Fibroblast of peridontal ligament (primary cell): ENCODE data around the gene SMYD3.
"Not testable (repeated sequence)": the region's sequence is repeated elsewhere in the genome, so short reads cannot be mapped to it uniquely, and the experiment has no call there.

ENCODE experiments used
- DNase-seq: peaks from one replicate; pipeline ENCODE4 v3.0.0-alpha.2; 2010; ENCODE audit errors: extremely low read depth

The SMYD3 gene

DNA sequence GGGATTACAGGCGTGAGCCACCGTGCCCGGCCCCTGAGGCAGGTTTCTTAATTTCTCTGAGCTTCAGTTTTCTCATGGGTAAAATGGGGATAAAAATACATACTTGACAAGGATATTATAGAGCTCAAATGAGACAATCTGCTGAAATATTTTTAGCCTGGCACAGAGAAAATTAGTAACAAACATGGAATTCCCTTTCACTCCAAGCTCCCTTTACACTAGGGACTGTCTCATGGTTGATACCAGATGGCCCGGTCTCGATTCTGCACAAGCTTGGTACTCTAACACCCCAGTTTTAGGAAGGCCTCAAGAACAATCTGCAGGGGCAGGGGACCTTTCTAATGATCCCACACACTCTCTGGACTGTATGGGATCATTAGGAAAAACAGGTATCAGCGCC lies 671.7 kb downstream of the SMYD3 start:
- DNase-seq, result peak; percentile 55

DNA sequence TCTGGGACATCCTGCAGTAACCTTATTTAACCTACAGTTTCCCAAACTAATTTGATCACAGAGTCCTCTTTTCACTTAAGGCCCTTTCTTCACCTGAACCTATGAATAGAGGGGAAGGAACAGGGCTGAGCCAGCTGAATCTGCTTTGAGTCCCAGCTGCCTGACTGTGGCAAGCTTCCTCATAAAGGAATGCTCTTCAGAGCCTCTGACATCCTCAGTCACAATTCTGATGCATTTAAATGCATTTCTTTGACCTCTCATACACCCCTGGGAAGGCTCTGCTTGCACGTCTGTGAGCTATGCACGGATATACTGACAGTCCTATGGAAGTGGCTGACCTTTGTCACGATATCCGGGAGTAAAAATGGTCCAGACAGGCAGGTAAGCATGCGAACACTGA lies 673.1 kb downstream of the SMYD3 start:
- no peak for DNase-seq

DNA sequence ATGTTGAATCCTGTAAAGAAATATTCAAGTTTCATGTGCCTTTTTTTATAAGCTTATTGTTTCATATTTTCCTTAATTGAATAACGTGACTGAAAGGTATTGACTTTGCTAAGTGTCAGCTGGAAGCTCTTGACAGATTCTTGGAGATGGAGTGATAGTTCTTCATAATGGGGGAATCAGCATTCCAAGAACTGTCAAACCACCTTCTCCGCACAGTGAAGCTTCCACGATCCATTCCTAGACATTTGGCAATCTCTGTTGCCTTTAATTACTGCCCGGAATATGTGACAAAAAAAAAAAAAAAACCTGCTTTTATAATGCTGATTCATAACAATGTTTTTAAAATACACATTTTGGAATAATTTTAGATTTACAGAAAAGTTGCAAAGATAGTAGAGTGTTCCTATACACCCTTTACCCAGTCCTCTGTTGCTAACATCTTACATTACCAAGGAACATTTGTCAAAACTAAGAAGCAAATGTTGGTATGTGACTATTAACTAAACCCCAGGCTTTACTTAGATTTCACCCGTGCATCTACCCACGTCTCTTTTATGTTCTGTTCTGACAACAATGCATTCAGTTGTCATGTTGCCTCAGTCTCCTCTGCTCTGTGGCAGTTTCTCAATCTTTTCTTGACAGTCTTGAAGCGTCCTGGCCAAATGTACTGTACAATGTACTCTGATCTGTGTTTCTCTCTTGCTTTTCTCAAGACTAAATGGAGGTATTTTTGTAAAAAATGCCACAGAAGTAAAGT lies 674.1 kb downstream of the SMYD3 start:
- no peak for DNase-seq

DNA sequence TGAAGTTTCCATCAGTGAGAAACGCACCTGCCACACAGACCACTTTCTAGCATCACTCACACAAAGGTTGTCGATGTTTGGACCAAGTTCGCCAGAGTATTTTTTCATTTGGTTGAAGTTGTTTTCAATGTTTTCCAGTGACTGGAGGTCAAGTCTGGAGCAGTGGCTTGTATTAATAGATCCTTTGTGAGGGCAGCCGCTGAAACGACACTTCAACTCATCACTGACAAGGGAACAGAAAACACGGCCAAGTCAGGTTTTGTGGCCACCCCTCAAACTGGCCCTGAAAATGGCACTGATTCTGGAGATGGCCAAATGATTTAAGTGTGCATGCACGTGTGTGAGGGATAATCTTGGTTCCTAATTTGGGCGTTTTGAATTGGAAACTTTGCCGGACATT lies 675.6 kb downstream of the SMYD3 start:
- no peak for DNase-seq

DNA sequence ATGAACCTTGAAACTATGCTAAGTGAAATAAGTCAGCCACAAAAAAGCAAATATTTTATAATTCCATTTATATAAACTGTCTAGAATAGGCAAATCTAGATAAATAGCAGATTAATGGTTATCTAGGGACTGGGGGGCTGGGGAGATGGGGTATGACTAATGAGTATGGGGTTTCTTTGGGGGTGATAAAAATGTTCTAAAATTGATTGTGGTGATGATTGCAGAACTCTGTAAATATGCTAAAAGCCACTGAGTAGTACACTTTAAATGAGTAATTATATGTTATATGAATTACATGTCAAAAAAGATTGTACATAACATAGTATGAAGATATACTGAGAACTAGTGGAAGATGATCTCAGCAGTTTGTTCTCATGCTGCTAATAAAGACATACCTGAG lies 677.3 kb downstream of the SMYD3 start:
- no peak for DNase-seq

DNA sequence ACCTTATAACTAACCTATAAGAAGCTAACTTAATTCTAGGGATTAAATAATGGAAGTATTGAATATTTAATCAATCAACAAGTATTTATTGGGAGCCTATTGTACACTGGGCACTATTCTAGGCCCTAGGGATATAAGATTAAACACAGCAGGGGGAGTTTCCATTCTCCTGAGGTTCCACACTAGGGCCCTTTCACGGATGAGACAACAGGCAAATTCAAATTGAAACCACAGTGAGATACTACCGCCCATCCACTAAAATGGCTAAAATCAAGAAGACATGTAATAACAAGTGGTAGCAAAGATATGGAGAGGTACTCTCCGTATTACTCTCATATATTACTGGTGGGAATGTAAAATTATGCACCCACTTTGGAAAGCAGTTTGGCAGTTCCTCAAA lies 677.9 kb downstream of the SMYD3 start:
- DNase-seq, result no peak

DNA sequence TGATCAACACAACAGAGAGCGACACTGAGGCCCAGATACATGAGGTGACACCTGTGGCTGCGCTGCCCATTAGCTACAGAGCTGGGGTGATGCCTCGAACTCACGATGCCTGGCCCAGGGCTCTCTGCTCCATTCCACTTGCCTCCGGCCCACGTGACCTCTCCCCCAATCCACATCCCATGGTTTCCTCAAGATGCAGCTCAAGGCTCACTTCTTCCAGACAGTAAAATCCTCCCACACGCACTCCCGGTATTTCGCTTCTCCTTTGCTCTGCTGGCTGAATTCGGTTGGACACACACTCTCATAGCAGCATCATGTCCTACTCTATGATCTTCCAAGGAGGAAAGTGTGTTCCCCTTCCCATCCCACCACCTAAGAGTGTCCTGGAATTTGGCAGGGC lies 679.8 kb downstream of the SMYD3 start:
- no peak for DNase-seq

DNA sequence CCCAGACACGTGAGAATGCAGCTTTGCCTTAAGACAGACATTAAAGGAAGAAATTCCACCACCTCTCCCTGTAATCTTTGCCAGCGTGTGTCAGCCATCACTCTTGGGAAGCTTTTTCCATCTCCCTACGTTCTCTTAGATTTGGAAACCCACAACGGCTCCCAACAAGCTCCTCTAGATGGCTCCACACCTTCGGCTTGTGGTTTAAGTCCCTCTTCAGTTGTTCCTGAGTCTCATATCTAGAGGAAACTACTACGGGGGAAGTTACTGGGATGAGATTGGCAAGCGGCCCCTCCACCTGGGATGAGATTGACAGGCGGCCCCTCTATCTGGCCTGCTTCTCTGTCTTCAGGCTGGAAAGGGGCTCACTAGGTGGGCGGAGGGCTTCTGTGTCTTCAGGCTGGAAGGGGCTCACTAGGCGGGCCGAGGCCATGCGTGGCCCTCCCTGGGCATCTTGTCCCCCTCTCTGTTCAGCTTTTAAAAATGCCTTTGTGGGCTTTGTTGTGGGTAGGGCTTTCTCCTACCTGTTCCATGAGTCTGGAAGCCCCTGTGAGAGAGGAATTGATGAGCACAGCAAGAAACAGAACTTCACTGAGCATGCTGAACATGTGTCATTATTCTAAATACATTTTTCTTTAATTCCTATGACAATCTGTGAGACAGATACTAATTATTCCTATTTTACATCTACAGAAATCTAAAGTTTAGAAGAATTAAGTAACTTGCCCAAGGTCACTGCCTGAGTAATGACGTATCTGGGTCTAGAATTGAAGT lies 681.8 kb downstream of the SMYD3 start:
- DNase-seq, result peak; percentile 56

DNA sequence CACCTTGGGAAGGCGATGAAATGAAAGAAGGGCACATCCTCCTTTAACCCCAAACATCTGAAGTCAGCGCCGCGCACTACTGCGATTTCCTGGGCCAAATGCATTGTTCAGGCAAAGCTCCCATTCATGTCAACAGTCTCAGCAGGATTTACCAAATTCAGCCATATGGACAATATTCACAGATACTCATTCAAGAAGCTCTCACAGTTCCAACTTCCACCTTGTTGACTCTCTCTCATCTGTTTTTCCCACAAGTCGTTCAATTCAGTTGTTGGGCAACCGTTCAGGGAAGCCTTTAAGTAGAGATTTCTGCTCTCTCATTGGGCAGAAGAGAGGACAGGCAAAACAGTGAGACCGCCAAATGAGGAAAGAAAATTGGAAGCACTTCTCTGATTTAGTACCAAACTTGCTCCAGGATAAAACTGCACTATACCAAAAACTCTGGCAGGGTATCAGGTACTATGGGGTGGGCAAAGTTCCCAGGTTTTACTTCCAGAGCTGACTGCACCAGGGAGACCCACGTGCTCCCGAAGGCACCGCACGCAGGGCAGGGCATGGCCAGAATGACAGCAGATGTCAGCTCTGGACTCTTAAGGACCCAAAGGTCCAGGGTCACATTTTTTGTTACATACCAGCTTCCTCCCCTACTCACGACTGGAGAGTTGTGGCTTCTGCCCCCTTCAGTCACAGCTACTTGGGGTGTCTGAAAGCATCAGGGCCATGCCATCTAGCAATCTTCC lies 683.5 kb downstream of the SMYD3 start:
- no peak for DNase-seq

DNA sequence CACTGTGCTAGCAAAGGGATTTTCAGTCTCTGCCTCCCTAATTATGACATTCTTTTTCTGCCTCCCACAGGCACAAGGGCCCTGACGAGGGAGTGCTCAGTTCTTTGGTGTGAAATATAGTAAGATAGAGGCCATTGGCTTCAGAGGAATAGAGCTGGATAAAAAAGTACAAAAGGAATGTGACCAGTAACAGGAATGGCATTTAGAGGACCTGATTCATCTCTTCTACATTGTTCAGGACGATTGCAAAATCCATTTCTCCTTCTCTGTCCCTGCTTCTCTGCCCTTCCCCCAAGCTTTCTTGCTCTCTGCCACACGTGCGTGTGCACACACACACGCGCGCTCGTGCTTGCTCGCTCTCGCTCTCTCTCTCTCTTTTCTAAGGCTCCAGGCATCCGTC lies 684.1 kb downstream of the SMYD3 start:
- peak; percentile 90 for DNase-seq

DNA sequence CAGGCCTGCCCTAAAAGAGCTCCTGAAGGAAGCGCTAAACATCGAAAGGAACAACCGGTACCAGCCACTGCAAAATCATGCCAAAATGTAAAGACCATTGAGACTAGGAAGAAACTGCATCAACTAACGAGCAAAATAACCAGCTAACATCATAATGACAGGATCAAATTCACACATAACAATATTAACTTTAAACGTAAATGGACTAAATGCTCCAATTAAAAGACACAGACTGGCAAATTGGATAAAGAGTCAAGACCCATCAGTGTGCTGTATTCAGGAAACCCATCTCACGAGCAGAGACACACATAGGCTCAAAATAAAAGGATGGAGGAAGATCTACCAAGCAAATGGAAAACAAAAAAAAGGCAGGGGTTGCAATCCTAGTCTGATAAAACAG lies 688.7 kb downstream of the SMYD3 start:
- not testable (repeated sequence) for DNase-seq

DNA sequence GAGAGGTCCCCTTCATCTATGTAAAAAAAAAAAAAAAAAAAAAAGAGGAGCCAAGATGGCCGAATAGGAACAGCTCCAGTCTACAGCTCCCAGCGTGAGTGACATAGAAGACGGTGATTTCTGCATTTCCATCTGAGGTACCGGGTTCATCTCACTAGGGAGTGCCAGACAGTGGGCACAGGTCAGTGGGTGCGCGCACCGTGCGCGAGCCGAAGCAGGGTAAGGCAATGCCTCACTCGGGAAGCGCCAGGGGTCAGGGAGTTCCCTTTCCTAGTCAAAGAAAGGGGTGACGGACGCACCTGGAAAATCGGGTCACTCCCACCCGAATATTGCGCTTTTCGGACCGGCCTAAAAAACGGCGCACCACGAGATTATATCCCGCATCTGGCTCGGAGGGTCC lies 690.6 kb downstream of the SMYD3 start:
- DNase-seq, result not testable (repeated sequence)

DNA sequence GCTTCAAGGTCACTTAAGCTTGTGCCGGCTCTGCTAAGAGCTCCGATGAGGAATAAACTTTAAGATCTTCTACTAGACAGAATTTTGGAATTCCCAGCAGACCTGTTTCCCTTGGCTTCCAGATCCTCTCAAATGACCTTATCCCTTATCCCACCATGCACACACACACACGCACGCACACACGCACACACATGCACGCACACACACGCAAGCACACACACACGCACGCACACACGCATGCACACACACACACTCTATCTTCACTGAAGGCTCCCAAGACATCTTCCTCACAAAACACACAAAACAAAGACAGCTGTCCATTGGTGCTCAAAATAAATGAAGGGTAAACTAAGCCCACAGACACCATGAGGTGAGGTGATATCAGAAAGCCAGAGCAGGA lies 692.4 kb downstream of the SMYD3 start:
- DNase-seq, result no peak

DNA sequence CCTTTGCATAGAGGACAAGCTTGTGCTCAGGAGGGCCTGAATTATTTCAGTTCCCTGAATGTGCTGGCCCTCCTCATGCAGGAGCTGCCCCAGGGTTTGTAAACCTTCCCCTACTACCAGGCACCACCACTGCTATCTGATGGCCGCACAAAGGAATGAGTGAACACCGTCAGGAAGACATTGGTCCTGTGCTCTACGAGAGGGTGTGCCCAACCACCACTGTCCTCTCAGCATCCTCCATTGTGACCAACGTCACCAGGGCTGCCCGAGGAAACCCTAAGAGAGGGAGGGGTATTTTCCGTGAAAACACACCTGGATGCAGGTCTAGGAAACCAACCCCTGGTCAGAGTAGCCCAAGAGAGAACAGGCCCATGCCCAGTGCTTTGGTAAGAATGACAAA lies 694.8 kb downstream of the SMYD3 start:
- DNase-seq, result no peak

DNA sequence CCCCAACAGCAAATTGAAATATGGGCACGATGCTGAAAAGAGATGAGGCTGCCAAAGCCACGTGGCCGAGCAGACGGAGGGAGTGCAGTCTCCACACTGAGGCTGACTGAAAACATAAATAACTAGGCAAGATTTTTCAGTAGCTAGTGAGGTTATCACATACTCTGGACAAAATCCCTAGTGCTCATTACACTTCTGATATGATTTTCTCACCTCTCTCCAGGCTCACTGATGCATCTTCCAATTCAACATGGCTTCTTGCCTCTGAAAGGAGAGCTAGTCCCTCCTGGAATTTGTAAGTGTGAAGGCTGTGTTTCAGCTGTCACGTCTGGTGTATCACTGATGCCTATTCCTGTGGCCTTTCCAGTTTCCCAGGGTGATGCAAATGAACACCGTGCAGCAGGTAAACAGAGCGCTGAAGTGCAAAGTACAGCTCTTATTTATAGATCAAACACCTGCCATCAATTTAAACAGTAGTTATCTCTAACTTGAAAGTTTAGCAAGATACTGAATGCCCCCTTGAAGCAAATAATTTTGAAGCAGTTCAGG lies 696.2 kb downstream of the SMYD3 start:
- no peak for DNase-seq

DNA sequence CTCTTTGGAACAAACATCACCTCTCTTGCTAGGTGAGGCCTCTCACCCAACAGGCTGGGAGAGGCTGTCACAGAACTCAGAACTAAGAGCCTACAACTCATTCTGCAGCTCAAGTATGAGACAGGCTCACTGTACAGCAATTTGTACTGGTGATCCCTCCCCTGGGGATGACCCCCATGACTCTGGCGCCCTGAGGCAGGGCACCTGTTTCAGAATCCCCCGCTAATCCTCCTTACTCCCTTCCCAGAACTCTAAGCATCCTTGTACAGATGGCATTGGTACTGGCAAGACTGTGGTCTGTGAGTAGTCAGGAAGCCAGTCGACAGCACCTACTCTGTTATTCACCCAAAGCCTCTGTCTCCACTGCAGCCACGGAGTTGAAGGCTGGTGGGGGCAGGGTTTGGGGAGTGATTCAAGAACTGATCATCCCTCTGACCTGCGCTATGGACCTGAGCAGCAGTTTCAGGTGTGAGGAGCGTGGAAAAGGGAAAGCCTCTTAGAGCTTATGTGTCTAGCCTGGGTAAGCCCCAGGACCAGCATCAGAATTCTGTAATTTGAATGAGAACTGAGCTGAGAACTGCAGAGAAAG lies 696.8 kb downstream of the SMYD3 start:
- DNase-seq, result no peak

DNA sequence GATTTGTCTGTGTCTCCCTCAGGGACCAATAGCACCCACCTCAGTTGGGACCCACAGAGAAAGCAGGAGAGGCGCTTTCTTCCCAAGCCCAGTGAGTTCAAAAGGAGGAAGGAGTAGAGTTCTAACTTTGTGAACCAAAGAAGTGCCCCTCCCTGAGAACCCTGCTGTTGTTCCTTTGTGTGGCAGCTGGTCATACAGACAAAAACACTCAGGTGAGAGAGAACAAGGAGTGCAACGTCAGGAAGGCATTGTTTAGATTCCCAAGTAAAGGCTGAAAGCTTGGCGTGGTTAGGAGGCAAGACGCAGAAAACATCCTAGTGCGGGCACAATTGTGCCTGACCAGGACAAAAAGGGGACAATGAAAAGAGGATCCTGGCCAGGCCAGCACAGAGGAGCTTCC lies 697.7 kb downstream of the SMYD3 start:
- no peak for DNase-seq

DNA sequence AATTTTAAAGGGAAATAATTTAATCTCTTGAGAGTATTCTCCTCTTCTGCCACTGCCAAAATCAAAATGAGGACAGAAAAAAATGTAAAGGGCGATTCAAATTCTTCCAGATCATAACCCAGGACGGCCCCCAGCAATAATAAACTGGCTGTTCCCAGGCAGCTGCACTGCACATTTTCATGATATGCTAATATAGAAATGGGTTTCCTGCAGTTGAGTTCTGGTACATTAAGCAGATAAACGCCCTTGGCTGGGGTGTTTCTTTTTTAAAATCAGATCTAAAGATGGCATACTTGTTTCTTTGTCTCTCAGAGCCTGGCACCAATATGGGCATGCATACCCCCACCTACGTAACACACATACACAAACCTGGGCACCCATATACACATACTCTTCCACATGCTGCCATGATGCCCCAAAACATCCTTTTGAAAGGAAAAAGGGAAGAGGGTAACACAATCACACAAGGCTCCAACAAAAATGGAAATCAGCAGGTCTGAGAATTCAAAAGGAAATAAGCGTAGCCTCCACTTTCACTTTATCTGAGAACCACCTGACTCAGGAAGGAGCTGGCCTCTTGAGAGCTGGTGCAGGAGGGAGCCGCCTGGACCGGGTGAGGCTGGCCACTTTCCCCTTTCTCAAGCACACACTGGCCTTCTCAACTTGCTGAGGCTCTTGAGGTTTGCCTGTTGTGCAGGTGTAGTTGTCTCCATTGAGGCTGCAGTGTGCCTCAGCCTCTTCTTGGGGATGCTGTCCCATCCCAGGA lies 698.9 kb downstream of the SMYD3 start:
- no peak for DNase-seq

DNA sequence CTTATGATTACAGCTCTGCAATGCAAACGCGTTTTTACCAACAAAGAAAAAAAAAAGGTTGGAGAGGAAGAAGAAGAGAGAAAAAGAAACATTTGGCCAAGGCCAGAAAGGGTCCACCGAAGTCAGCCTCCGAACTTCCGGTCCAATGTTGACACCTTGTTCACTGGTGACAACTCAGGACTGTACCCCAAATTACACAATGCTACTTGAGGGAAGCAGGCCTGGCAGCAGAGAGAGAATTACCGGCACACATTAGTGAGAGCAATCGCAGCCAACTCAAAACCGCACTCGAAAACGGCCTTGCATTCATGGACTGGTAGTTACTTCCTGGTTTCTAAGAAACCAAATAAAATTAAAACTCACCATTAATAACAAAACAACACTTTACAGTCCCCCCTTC lies 699.8 kb downstream of the SMYD3 start:
- no peak for DNase-seq

DNA sequence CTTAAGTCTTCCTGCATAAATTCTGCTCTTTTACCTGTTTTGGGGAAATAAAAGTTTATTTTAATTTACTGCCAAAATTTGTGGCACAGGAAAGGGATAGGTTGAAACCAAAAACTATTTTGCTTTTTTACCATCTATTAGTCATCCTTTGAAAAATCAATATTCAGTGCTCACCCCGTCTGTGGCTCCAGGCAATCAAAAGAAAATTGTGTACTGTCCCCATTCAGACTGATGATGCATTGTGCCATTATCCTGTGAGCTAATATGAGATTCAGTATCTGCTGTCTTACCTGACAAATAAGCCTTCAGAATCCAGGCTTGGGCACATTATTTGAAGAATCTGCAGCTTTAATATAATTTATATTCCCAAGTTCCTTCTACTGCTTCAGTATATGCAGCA lies 701.5 kb downstream of the SMYD3 start:
- no peak for DNase-seq

DNA sequence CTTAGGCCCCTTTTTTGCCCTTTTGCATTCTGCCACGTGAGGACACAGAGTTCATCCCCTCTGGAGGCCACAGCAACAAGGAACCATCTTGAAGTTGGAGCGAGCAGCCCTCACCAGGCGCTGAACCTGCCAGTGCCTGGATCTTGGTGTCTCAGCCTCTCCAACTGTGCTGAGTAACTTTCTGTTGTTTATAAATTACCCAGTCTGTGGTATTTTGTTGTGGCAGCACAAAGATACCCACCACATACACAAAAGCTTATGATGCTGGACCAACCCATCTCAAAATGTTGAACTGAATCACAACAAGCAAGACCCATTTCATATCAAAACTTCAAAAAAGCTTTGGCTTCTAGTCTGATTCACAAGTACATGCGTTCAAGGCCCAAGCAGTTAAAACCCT lies 702.4 kb downstream of the SMYD3 start:
- DNase-seq, result peak; percentile 37
